ENCODE results near the gene ZNF587.
"Not testable (repeated sequence)": the region's sequence is repeated elsewhere in the genome, so short reads cannot be mapped to it uniquely, and the experiment has no call there.

ZNF587 gene

GRCh38 chr19:57849666-57850473, at the start of gene ZNF587:
Gene ZNF587 (plus strand): TSS chr19:57849859. CDS start chr19:57850039, 180 bp downstream.
- peak; percentile 61 to 80 for DNase-seq

- DNase-seq: no peak
Measured at GRCh38 chr19:57800696-57801095, 49.0 kb upstream of the ZNF587 start.

GRCh38 chr19:57802269-57802668, 47.4 kb upstream of the ZNF587 start:
- DNase-seq: no peak

GRCh38 chr19:57803265-57803593, 46.4 kb upstream of the ZNF587 start:
- no peak for DNase-seq

- no peak for DNase-seq
Measured at GRCh38 chr19:57803594-57804325, 45.9 kb upstream of the ZNF587 start.

- DNase-seq: no peak
Measured at GRCh38 chr19:57807541-57807940, 42.1 kb upstream of the ZNF587 start.

GRCh38 chr19:57810410-57811295, 39.0 kb upstream of the ZNF587 start:
- not testable (repeated sequence) for DNase-seq

GRCh38 chr19:57812226-57812625, 37.4 kb upstream of the ZNF587 start:
- no peak for DNase-seq

- DNase-seq: not testable (repeated sequence)
Measured at GRCh38 chr19:57812975-57813820, 36.5 kb upstream of the ZNF587 start.

GRCh38 chr19:57813919-57814504, 35.6 kb upstream of the ZNF587 start:
- no peak for DNase-seq

- DNase-seq: peak; percentile 59 to 74
Measured at GRCh38 chr19:57814505-57815246, 35.0 kb upstream of the ZNF587 start, which contains the start of gene ZNF552. Gene ZNF552 (minus strand): TSS chr19:57814913. CDS start chr19:57814743, 170 bp downstream.

GRCh38 chr19:57815247-57816075, 34.2 kb upstream of the ZNF587 start:
- DNase-seq: no peak

GRCh38 chr19:57816652-57817051, 33.0 kb upstream of the ZNF587 start:
- no peak for DNase-seq

- DNase-seq: no peak
Measured at GRCh38 chr19:57817976-57818375, 31.7 kb upstream of the ZNF587 start.

GRCh38 chr19:57818378-57818777, 31.3 kb upstream of the ZNF587 start:
- no peak for DNase-seq

- DNase-seq: peak; percentile 66 to 79
Measured at GRCh38 chr19:57819475-57820148, 30.0 kb upstream of the ZNF587 start.

- no peak for DNase-seq
Measured at GRCh38 chr19:57820599-57820998, 29.1 kb upstream of the ZNF587 start.

GRCh38 chr19:57821095-57821494, 28.6 kb upstream of the ZNF587 start:
- not testable (repeated sequence) for DNase-seq

GRCh38 chr19:57821501-57821900, 28.2 kb upstream of the ZNF587 start:
- DNase-seq: not testable (repeated sequence)

Measured in stimulated activated CD4-positive, alpha-beta T cell treated with anti-CD3 and anti-CD28 coated beads, Interleukin-4, amount 100 ng/mL, for 4 hours (primary cell).